ENCODE measurements around the gene IFITM1.

- TF ChIP-seq POLR2A (IDR thresholded peaks at IDR 0.05) (no peak), CTCF (IDR thresholded peaks at IDR 0.05) (no peak)
Measured at GRCh38 chr11:329886-330253, 16.0 kb downstream of the IFITM1 start.

Data from tibial nerve (tissue), 3 donors.